Aorta (tissue), 5 donors: Measurements from ENCODE around the gene RIBC1. TPM values are rescaled to one million over a fixed set of nuclear protein-coding genes. Genes with fewer than 3 reads are reported as not detected.
A peak's percentile ranks its signal among the peaks of the same experiment; 100 is the strongest.

ENCODE experiments used
- ATAC-seq: fragments of 200-7000 bp; cut with Tn5 transposase; one replicate; pipeline ENCODE4 v1.9.1; 2022; ENCODE audit warnings: moderate library complexity; ENCODE audit not compliant: low FRiP score
- DNase-seq, 2 donors: peaks; one replicate each; pipeline ENCODE4 v3.0.0-alpha.2; 2020
- H3K27ac ChIP-seq, 2 donors: one replicate each; pipeline ENCODE4 v1.5.1; 2013; ENCODE audit warnings: low read length in 2 of 2, mild to moderate bottlenecking in 2 of 2, moderate library complexity in 2 of 2, control low read depth in 1 of 2, inconsistent platforms in 1 of 2, low read depth in 1 of 2
- H3K27me3 ChIP-seq, 2 donors: one replicate each; pipeline ENCODE4 v1.6.1; 2013; ENCODE audit warnings: control low read depth in 1 of 2, low read length in 1 of 2, mild to moderate bottlenecking in 1 of 2, moderate library complexity in 1 of 2; ENCODE audit not compliant: insufficient read depth in 2 of 2, control insufficient read depth in 1 of 2
- H3K36me3 ChIP-seq, 2 donors: one replicate each; pipeline ENCODE4 v1.6.1; 2013; ENCODE audit warnings: control low read depth in 1 of 2, low read length in 1 of 2, mild to moderate bottlenecking in 1 of 2; ENCODE audit not compliant: insufficient read depth in 2 of 2, control insufficient read depth in 1 of 2
- H3K4me1 ChIP-seq, 2 donors: one replicate each; pipeline ENCODE4 v1.6.1; 2013; ENCODE audit warnings: low read length in 2 of 2, control low read depth in 1 of 2, mild to moderate bottlenecking in 1 of 2, moderate library complexity in 1 of 2; ENCODE audit not compliant: insufficient read depth in 2 of 2, control insufficient read depth in 1 of 2
- H3K4me3 ChIP-seq, 2 donors: one replicate each; pipeline ENCODE4 v1.5.1; 2013; ENCODE audit warnings: low read length in 2 of 2, control low read depth in 1 of 2, mild to moderate bottlenecking in 1 of 2
- H3K9me3 ChIP-seq: one replicate; pipeline ENCODE4 v1.6.1; 2013; ENCODE audit warnings: mild to moderate bottlenecking, low read length; ENCODE audit not compliant: control insufficient read depth
- WGBS, 2 donors: extraction: QIAGEN DNeasy Blood & Tissue Kit; methylation state at CpG; one replicate each; pipeline ENCODE4 v1.1.7; 2013; 5-methylcytosine and 5-hydroxymethylcytosine counted together
- intact Hi-C, 2 donors: fragments of 100-400 bp; cut with DNase I; formaldehyde crosslinking; loops; one replicate each; pipeline versions ENCODE4 v1.14.2 to v1.15.0; 2022
- polyA plus RNA-seq, 2 donors: library from polyadenylated mRNA; stranded (reverse); fragments of 200-250 nt; gene quantifications; one replicate each; pipeline ENCODE4 v1.2.3, GENCODE V29; 2013
- total RNA-seq, 2 donors: library from RNA; stranded (reverse); fragmentation: NEBNext Ultra II Directional; extraction: Animal tissue kit (Norgen Biotek cat#: 25700); gene quantifications; one replicate each; pipeline ENCODE4 v1.2.1, GENCODE V29; 2021
- donor health status: healthy with polysubstance abuse.
- donor health status: Bipolar disorder and iron deficiency.
- donor health status: DM: no; HTN: no; CAD: no.
- donor health status: DM: no; HTN: no; CAD: no.
- donor health status: DM: yes; HTN: yes; CAD: no.

RIBC1 gene
- total and polyA plus RNA-seq, 4 donors: 0.48 to 1.0 (median 0.64) TPM

GRCh38 chrX:53422086-53422860, 400 bp upstream of the RIBC1 start, which contains the start of gene SMC1A:
SMC1A (minus strand) TSS chrX:53422654; CDS start chrX:53422600, 54 bp downstream.
- no peaks in the 10 kb centered on the region for H3K36me3 ChIP-seq
- H3K9me3 ChIP-seq: no peaks in the 10 kb centered on the region
- peak within 1 kb of the TSS; percentile 77 to 83 for H3K4me3 ChIP-seq
- DNase-seq: peak; percentile 99 to 100
- H3K4me1 ChIP-seq: no peaks in the 10 kb centered on the region
- H3K27me3 ChIP-seq: no peaks in the 10 kb centered on the region
- intact Hi-C loops: loop anchor here in 1 of 2 donors (5.0 kb wide), 1 partner anchor 105 kb away; no protein-coding TSS in a partner anchor
- 1% methylated on average over 72 to 75 of the region's 75 CpGs for WGBS, 2 donors
- peak within 1 kb of the TSS in 1 of 2 donors; percentile 98 for H3K27ac ChIP-seq
- peak; percentile 99 for ATAC-seq

- ATAC-seq: no peak
- intact Hi-C loops: no loop called here
Observed at GRCh38 chrX:53429755-53430154, 7.1 kb downstream of the RIBC1 start.

GRCh38 chrX:53430231-53430630, 7.6 kb downstream of the RIBC1 start:
- Histone ChIP-seq H3K9me3 (no peaks in the 10 kb centered on the region), H3K27ac (no peak overlapping the region), H3K4me3 (no peak overlapping the region), H3K27me3 (no peaks in the 10 kb centered on the region), H3K36me3 (no peaks in the 10 kb centered on the region), H3K4me1 (no peaks in the 10 kb centered on the region)
- no peak for ATAC-seq
- intact Hi-C loops: no loop called here
- DNase-seq: no peak
- WGBS, 2 donors: 85 to 92% methylated on average over 9 of the region's 9 CpGs

More at GRCh38 chrX:53429755-53430154, 7.1 kb downstream of the RIBC1 start:
- no peaks in the 10 kb centered on the region for H3K9me3 ChIP-seq
- no peak overlapping the region for H3K4me3 ChIP-seq
- H3K36me3 ChIP-seq: no peaks in the 10 kb centered on the region
- DNase-seq: no peak
- H3K27ac ChIP-seq: no peak overlapping the region
- WGBS, 2 donors: 89 to 93% methylated on average over 8 of the region's 8 CpGs
- H3K4me1 ChIP-seq: no peaks in the 10 kb centered on the region
- H3K27me3 ChIP-seq: no peaks in the 10 kb centered on the region

GRCh38 chrX:53433651-53434639, 11.3 kb downstream of the RIBC1 start, which contains the start of gene HSD17B10:
HSD17B10 (minus strand) TSS chrX:53434370; CDS start chrX:53434345, 25 bp downstream.
- ATAC-seq (peak; percentile 93), DNase-seq (peak; percentile 94 to 96)
- no peaks in the 10 kb centered on the region for H3K27me3 ChIP-seq
- no peaks in the 10 kb centered on the region for H3K4me1 ChIP-seq
- no peaks in the 10 kb centered on the region for H3K9me3 ChIP-seq
- H3K4me3 ChIP-seq: peak within 1 kb of the TSS; percentile 23 to 63
- WGBS, 2 donors: 4 to 27% methylated on average over 56 to 61 of the region's 61 CpGs
- intact Hi-C loops: no loop called here
- H3K27ac ChIP-seq: peak within 1 kb of the TSS in 1 of 2 donors; percentile 64
- no peaks in the 10 kb centered on the region for H3K36me3 ChIP-seq

GRCh38 chrX:53435997-53436396, 13.3 kb downstream of the RIBC1 start:
- no peaks in the 10 kb centered on the region for H3K27me3 ChIP-seq
- H3K27ac ChIP-seq: no peak overlapping the region
- H3K4me3 ChIP-seq: no peak overlapping the region
- WGBS, 2 donors: 1 to 5% methylated on average over 4 of the region's 4 CpGs
- ATAC-seq (peak; percentile 61), DNase-seq (peak in 1 of 2 donors; percentile 70)
- intact Hi-C loops: loop anchor here (5.0 kb wide), 2 partner anchors 119 to 124 kb away; no protein-coding TSS in a partner anchor
- no peaks in the 10 kb centered on the region for H3K36me3 ChIP-seq
- H3K9me3 ChIP-seq: no peaks in the 10 kb centered on the region
- no peaks in the 10 kb centered on the region for H3K4me1 ChIP-seq

- intact Hi-C loops: loop anchor here (5.0 kb wide), 2 partner anchors 120 to 125 kb away; no protein-coding TSS in a partner anchor
- H3K27me3 ChIP-seq: no peaks in the 10 kb centered on the region
- DNase-seq: no peak
Observed at GRCh38 chrX:53437206-53437605, 14.5 kb downstream of the RIBC1 start.

GRCh38 chrX:53438174-53438831, 15.6 kb downstream of the RIBC1 start:
- H3K36me3 ChIP-seq: no peaks in the 10 kb centered on the region
- H3K4me1 ChIP-seq: no peaks in the 10 kb centered on the region
- intact Hi-C loops: loop anchor here (5.0 kb wide), 2 partner anchors 121 to 126 kb away; no protein-coding TSS in a partner anchor
- 55 to 64% methylated on average over 5 of the region's 5 CpGs for WGBS, 2 donors
- H3K27ac ChIP-seq: no peak overlapping the region
- H3K4me3 ChIP-seq: no peak overlapping the region
- no peaks in the 10 kb centered on the region for H3K9me3 ChIP-seq
- ATAC-seq: no peak
- H3K27me3 ChIP-seq: no peaks in the 10 kb centered on the region
- no peak for DNase-seq

More at GRCh38 chrX:53437206-53437605, 14.5 kb downstream of the RIBC1 start:
- Histone ChIP-seq H3K27ac (no peak overlapping the region), H3K9me3 (no peaks in the 10 kb centered on the region), H3K36me3 (no peaks in the 10 kb centered on the region), H3K4me3 (no peak overlapping the region), H3K4me1 (no peaks in the 10 kb centered on the region)
- WGBS, 2 donors: 66 to 67% methylated on average over 2 of the region's 2 CpGs
- ATAC-seq: no peak

- H3K27me3 ChIP-seq: no peaks in the 10 kb centered on the region
- 33 to 41% methylated on average over 1 of the region's 1 CpG for WGBS, 2 donors
- H3K36me3 ChIP-seq: no peaks in the 10 kb centered on the region
- ATAC-seq: no peak
- no peak overlapping the region for H3K27ac ChIP-seq
- H3K4me3 ChIP-seq: no peak overlapping the region
- no peaks in the 10 kb centered on the region for H3K4me1 ChIP-seq
- H3K9me3 ChIP-seq: no peaks in the 10 kb centered on the region
- DNase-seq: no peak
- intact Hi-C loops: loop anchor here (5.0 kb wide), 2 partner anchors 122 to 127 kb away; no protein-coding TSS in a partner anchor
Observed at GRCh38 chrX:53438832-53439230, 16.2 kb downstream of the RIBC1 start.
